Smooth muscle cell (in vitro differentiated cells): ENCODE measurements around the gene MRTFB. TPM values are rescaled to one million over a fixed set of nuclear protein-coding genes. Genes with fewer than 3 reads are reported as not detected.
A peak's percentile ranks its signal among the peaks of the same experiment; 100 is the strongest.

Source experiments
- DNase-seq: peaks from one replicate; lab custom pipeline; 2025; ENCODE audit not compliant: unreplicated experiment; lab: John Stamatoyannopoulos, UW
- H2AFZ ChIP-seq: fragments of 200-600 bp; sonication (generic); 2 replicates; pipeline ENCODE4 v1.6.0; 2016; ENCODE audit warnings: antibody characterized with exemption, low read depth, mild to moderate bottlenecking
- H3F3A ChIP-seq: fragments of 200-600 bp; sonication (generic); 2 replicates; pipeline ENCODE4 v1.6.0; 2017; ENCODE audit warnings: antibody characterized with exemption, low read depth
- H3K27ac ChIP-seq: fragments of 200-600 bp; sonication (generic); 2 replicates; pipeline ENCODE4 v1.5.1; 2016; ENCODE audit warnings: low read depth, mild to moderate bottlenecking
- H3K27me3 ChIP-seq: fragments of 200-600 bp; sonication (generic); 2 replicates; pipeline ENCODE4 v1.6.1; 2016; ENCODE audit warnings: low read depth, mild to moderate bottlenecking
- H3K36me3 ChIP-seq: fragments of 200-600 bp; sonication (generic); 2 replicates; pipeline ENCODE4 v1.5.1; 2016; ENCODE audit warnings: low read depth
- H3K4me1 ChIP-seq: fragments of 200-600 bp; sonication (generic); 2 replicates; pipeline ENCODE4 v1.5.1; 2016; ENCODE audit warnings: low read depth
- H3K4me2 ChIP-seq: fragments of 200-600 bp; sonication (generic); 2 replicates; pipeline ENCODE4 v1.6.0; 2016; ENCODE audit warnings: mild to moderate bottlenecking
- H3K4me3 ChIP-seq: fragments of 200-600 bp; sonication (generic); 2 replicates; pipeline ENCODE4 v1.5.1; 2016; ENCODE audit warnings: mild to moderate bottlenecking
- H3K79me2 ChIP-seq: fragments of 200-600 bp; sonication (generic); 2 replicates; pipeline ENCODE4 v1.6.0; 2016; ENCODE audit warnings: low read depth, mild to moderate bottlenecking
- H3K9ac ChIP-seq: fragments of 200-600 bp; sonication (generic); 2 replicates; pipeline ENCODE4 v1.6.0; 2016; ENCODE audit warnings: low read depth
- H3K9me3 ChIP-seq: fragments of 200-600 bp; sonication (generic); replicated peaks from 2 replicates; pipeline ENCODE4 v1.5.1; 2016; ENCODE audit warnings: low read depth
- H4K20me1 ChIP-seq: fragments of 200-600 bp; sonication (generic); 2 replicates; pipeline ENCODE4 v1.6.0; 2016; ENCODE audit warnings: low read depth
- WGBS: methylation state at CpG from one replicate; pipeline ENCODE4 v1.1.7; 2016; ENCODE audit warnings: low lambda C conversion rate; 5-methylcytosine and 5-hydroxymethylcytosine counted together
- polyA plus RNA-seq: library from polyadenylated mRNA; unstranded; fragments of >200 nt; fragmentation: Nextera tagmentation; extraction: Ambion mirVana; gene quantifications from 2 replicates; pipeline ENCODE4 v1.2.1, GENCODE V29; 2016
- total RNA-seq: library from RNA; depleted of rRNA; stranded (reverse); fragments of >200 nt; gene quantifications from 2 replicates; pipeline ENCODE4 v1.2.3, GENCODE V29; 2014
- TF ChIP-seq, protein P1 (sequence below): fragments of 200-600 bp; sonication (generic); IDR thresholded peaks from 2 replicates; pipeline ENCODE4 v1.5.1; 2017; ENCODE audit warnings: borderline replicate concordance, mild to moderate bottlenecking, antibody characterized with exemption; ENCODE audit not compliant: insufficient read depth, poor library complexity, severe bottlenecking

The MRTFB gene
- total and polyA plus RNA-seq, 2 experiments from 2014 or later, result 6.8 to 22.6 TPM

DNA sequence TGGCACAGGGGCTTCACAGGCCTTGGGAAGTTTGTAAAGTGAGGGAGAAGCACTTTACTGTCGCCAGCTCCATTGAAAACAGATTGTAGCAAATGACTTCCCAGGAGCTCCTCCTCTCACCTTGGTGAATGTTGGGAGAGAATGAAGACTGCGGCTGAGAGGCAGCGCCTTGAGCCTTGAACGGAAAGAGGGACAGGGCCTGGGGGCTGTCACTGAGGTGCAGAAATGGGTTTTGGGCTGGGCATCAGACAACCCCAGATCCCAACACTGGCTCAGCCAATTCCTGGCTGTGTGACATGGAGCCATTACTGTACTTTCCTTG lies 603 bp upstream of the MRTFB start:
- Histone ChIP-seq H3K4me1 (peaks cover 5% of the 10 kb centered on the region), H3K27ac (no peak overlapping the region), H3K36me3 (no peaks in the 10 kb centered on the region), H3K9ac (peak overlapping the region; percentile 91), H3K4me3 (peak overlapping the region; percentile 96), H3K27me3 (no peaks in the 10 kb centered on the region), H3K4me2 (peak overlapping the region; percentile 100), H3K9me3 (no peaks in the 10 kb centered on the region), H3F3A (no peaks in the 10 kb centered on the region), H2AFZ (peak overlapping the region; percentile 98), H4K20me1 (peaks cover 12% of the 10 kb centered on the region), H3K79me2 (peaks cover 42% of the 10 kb centered on the region)
- 29% methylated on average over 4 of the region's 4 CpGs for WGBS
- no peak for DNase-seq
- TF ChIP-seq, protein P1, sequence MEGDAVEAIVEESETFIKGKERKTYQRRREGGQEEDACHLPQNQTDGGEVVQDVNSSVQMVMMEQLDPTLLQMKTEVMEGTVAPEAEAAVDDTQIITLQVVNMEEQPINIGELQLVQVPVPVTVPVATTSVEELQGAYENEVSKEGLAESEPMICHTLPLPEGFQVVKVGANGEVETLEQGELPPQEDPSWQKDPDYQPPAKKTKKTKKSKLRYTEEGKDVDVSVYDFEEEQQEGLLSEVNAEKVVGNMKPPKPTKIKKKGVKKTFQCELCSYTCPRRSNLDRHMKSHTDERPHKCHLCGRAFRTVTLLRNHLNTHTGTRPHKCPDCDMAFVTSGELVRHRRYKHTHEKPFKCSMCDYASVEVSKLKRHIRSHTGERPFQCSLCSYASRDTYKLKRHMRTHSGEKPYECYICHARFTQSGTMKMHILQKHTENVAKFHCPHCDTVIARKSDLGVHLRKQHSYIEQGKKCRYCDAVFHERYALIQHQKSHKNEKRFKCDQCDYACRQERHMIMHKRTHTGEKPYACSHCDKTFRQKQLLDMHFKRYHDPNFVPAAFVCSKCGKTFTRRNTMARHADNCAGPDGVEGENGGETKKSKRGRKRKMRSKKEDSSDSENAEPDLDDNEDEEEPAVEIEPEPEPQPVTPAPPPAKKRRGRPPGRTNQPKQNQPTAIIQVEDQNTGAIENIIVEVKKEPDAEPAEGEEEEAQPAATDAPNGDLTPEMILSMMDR, result no peak

DNA sequence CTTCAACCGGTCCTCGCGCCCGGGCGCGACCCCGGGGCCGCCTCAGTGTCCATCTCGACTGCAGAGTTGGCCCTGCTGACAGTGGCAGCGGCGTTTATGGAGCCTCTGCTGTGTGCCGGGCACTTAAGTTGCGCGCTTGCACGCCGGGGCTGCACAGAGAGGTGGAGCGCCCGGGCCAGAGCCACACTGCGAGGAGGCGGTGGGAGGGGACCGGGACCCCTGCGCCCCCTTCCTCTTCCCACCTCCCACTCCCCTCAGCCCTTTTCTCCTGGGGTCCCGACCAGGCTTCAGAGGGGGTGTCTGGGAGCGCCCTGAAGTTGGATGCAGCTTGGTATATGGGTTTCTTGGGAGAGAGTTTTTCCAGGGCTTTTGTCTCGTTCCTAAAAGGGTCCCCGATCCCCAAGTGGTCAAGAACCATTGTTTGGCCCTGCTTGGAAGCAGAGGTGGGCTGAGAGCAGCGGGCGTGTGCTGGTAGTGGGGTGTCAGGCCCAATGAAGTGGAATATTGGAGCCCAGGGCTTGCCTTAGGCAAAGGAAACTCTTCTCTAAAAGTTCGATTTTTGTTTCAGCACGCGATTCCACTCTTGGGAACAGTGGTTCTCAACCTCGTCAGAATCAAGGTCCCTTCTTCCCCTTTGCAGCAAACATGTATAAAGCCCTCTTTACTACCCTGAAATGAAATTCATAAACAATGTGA lies 605 bp downstream of the MRTFB start:
- Histone ChIP-seq H3K4me3 (peak overlapping the region; percentile 96), H2AFZ (peak overlapping the region; percentile 98), H3K4me1 (peaks cover 5% of the 10 kb centered on the region), H3K4me2 (peak overlapping the region; percentile 100), H3K9ac (peak overlapping the region; percentile 91), H3K36me3 (no peaks in the 10 kb centered on the region), H3K27me3 (no peaks in the 10 kb centered on the region), H3K79me2 (peaks cover 53% of the 10 kb centered on the region), H4K20me1 (peaks cover 22% of the 10 kb centered on the region), H3F3A (no peaks in the 10 kb centered on the region), H3K27ac (peak overlapping the region; percentile 51), H3K9me3 (no peaks in the 10 kb centered on the region)
- no peak for DNase-seq
- 4% methylated on average over 28 of the region's 32 CpGs for WGBS
- TF ChIP-seq, protein P1, result no peak

DNA sequence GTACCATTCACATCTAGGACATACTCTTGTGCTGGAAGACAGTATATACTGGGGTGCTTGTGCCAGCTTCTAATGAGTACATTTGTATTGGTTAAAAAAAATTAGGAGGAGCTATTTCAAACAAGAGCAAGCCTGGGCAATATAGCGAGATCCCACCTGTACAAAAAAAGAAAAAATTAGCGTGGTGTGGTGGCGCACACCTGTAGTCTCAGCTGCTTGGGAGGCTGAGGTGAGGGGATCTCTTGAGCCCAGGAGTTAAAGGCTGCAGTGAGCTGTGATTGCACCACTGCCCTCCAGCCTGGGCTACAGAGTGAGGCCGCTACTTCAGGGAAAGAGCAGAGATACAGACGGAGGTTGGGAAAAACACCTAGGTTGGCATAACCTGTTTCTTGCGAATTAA lies 1.2 kb downstream of the MRTFB start:
- Histone ChIP-seq H3K9me3 (no peaks in the 10 kb centered on the region), H3K4me1 (peaks cover 5% of the 10 kb centered on the region), H2AFZ (peak overlapping the region; percentile 98), H3K4me2 (peak overlapping the region; percentile 100), H3K27me3 (no peaks in the 10 kb centered on the region), H3K9ac (peak overlapping the region; percentile 91), H3K27ac (no peak overlapping the region), H3K36me3 (no peaks in the 10 kb centered on the region), H3K79me2 (peaks cover 59% of the 10 kb centered on the region), H4K20me1 (peaks cover 28% of the 10 kb centered on the region), H3K4me3 (peak overlapping the region; percentile 96), H3F3A (no peaks in the 10 kb centered on the region)
- no peak for DNase-seq
- TF ChIP-seq, protein P1, result no peak
- 97% methylated on average over 6 of the region's 6 CpGs for WGBS

DNA sequence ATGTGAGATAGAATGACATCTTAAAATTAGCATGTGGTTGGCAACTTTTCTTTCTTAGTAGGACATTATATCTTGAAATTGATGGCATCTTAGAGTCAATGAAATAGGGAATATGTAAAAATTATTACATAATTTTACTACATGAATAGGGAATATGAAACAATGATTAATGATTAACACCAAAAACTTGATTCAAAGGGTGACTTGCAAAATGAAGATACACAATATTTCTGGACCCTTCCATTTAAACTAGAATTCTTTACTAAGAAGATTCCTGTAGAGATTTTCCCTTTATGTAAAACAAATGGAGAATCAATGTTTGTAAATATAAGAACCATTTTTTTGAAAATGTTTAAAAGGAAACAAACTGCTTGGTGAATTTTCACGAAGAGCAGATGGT lies 3.4 kb downstream of the MRTFB start:
- WGBS, result 92% methylated on average over 1 of the region's 1 CpG

More for the DNA sequence above, 3.4 kb downstream of the MRTFB start:
- no peak overlapping the region for H3K27ac ChIP-seq
- H2AFZ ChIP-seq, result no peak overlapping the region
- TF ChIP-seq, protein P1, result no peak
- H4K20me1 ChIP-seq, result peaks cover 31% of the 10 kb centered on the region
- peaks cover 81% of the 10 kb centered on the region for H3K79me2 ChIP-seq
- H3K4me2 ChIP-seq, result no peak overlapping the region
- H3K27me3 ChIP-seq, result no peaks in the 10 kb centered on the region
- no peak for DNase-seq
- peaks cover 5% of the 10 kb centered on the region for H3K4me1 ChIP-seq
- H3F3A ChIP-seq, result no peaks in the 10 kb centered on the region
- H3K9me3 ChIP-seq, result no peaks in the 10 kb centered on the region
- no peak overlapping the region for H3K4me3 ChIP-seq
- H3K36me3 ChIP-seq, result no peaks in the 10 kb centered on the region
- no peak overlapping the region for H3K9ac ChIP-seq
